HepG2 (cell line): ENCODE measurements around the gene PDE4C. TPM values are rescaled to one million over a fixed set of nuclear protein-coding genes. Genes with fewer than 3 reads are reported as not detected.

Experiments used
- ATAC-seq: fragments of 200-7000 bp; cut with Tn5 transposase; 3 replicates; pipeline ENCODE4 v1.9.1; 2020; ENCODE audit warnings: mild to moderate bottlenecking, moderate library complexity
- BruUV-seq: library from RNA; stranded (reverse); fragments of 400-500 nt; replicated peaks from 2 replicates; lab custom pipeline; 2021; lab: Mats Ljungman, UMichigan
- CTCF ChIA-PET: fragments of 300-600 bp; formaldehyde crosslinking; extraction: SDS; loops from one replicate; lab custom pipeline; 2021; ENCODE audit warnings: low total read pairs, inconsistent platforms, low intra/inter-chr PET ratio; lab: Yijun Ruan, JAX
- POLR2A ChIA-PET: fragments of 350-600 bp; sonication (Branson Sonifier 250); formaldehyde crosslinking; loops from one replicate; lab custom pipeline; 2020; ENCODE audit warnings: antibody characterized with exemption, inconsistent platforms; lab: Yijun Ruan, JAX
- DNase-seq: peaks from one replicate; pipeline ENCODE4 v3.0.0-alpha.2; 2015; ENCODE audit warnings: low spot score
- FAIRE-seq: peaks from 3 replicates; lab custom pipeline; 2011; peaks lifted over from hg19 to GRCh38; lab: Jason Lieb, UNC
- H2AFZ ChIP-seq: one replicate; pipeline ENCODE4 v1.6.1; 2011; ENCODE audit warnings: low read length, inconsistent platforms
- H3K27ac ChIP-seq: fragments of 300-600 bp; 3 replicates; pipeline ENCODE4 v1.8.0; 2011; ENCODE audit warnings: mixed run types, mild to moderate bottlenecking, mixed read lengths, low read length, inconsistent platforms; ENCODE audit not compliant: insufficient read depth; ENCODE audit errors: extremely low read length
- H3K27me3 ChIP-seq, 2 experiments: fragments of 200-600 bp in 1 of 2; 2 replicates in 1 of 2; 3 replicates in 1 of 2; pipeline versions ENCODE4 v1.6.0 to v1.8.0; 2011; ENCODE audit warnings: low read length in 2 of 2, mild to moderate bottlenecking in 2 of 2, moderate library complexity in 2 of 2, inconsistent platforms in 1 of 2; ENCODE audit not compliant: insufficient read depth in 2 of 2, control insufficient read depth in 1 of 2
- H3K36me3 ChIP-seq, 2 experiments: fragments of 200-600 bp in 1 of 2; replicated peaks in 1 of 2; 2 replicates in 1 of 2; 3 replicates in 1 of 2; pipeline versions ENCODE4 v1.5.1 to v1.8.0; 2011; ENCODE audit warnings: low read length in 2 of 2, inconsistent platforms in 1 of 2; ENCODE audit not compliant: insufficient read depth in 2 of 2, control insufficient read depth in 1 of 2
- H3K4me1 ChIP-seq: 2 replicates; pipeline ENCODE4 v1.5.1; 2012; ENCODE audit warnings: low read length, inconsistent platforms; ENCODE audit not compliant: insufficient read depth
- H3K4me2 ChIP-seq: 2 replicates; pipeline ENCODE4 v1.6.0; 2011; ENCODE audit warnings: low read depth, low read length, inconsistent platforms
- H3K4me3 ChIP-seq, 3 experiments: fragments of 200-600 bp in 1 of 3; sonication (generic), shearing (Covaris generic) in 1 of 3; replicated peaks in 1 of 3; 2 replicates each; pipeline ENCODE4 v1.5.1; 2011 to 2016; ENCODE audit warnings: low read length in 3 of 3, inconsistent platforms in 2 of 3, low read depth in 2 of 3, mild to moderate bottlenecking in 2 of 3, control low read depth in 1 of 3, mixed read lengths in 1 of 3; ENCODE audit not compliant: insufficient read depth in 1 of 3
- H3K79me2 ChIP-seq: one replicate; pipeline ENCODE4 v1.6.1; 2011; ENCODE audit warnings: low read length, inconsistent platforms; ENCODE audit not compliant: insufficient read depth
- H3K9ac ChIP-seq: 2 replicates; pipeline ENCODE4 v1.6.0; 2011; ENCODE audit warnings: mild to moderate bottlenecking, low read depth, low read length, inconsistent platforms; ENCODE audit not compliant: insufficient read depth
- H3K9me3 ChIP-seq: 2 replicates; pipeline ENCODE4 v1.5.1; 2012; ENCODE audit warnings: mild to moderate bottlenecking, low read length
- H4K20me1 ChIP-seq: 2 replicates; pipeline ENCODE4 v1.6.0; 2011; ENCODE audit warnings: inconsistent platforms, mild to moderate bottlenecking, low read length, moderate library complexity; ENCODE audit not compliant: insufficient read depth
- CENPX ChIP-seq: sonication (generic); formaldehyde crosslinking; IDR thresholded peaks from 2 replicates; pipeline ENCODE4 v1.9.0; 2021; ENCODE audit warnings: mild to moderate bottlenecking, missing genetic modification reagents, moderate library complexity
- ETV5 ChIP-seq: IDR thresholded peaks from 2 replicates; pipeline ENCODE4 v1.6.1; 2018; ENCODE audit warnings: missing biosample characterization, missing genetic modification reagents, inconsistent platforms, borderline replicate concordance
- KAT7 ChIP-seq: IDR thresholded peaks from 2 replicates; pipeline ENCODE4 v1.6.1; 2018; ENCODE audit warnings: borderline replicate concordance, missing compliant biosample characterization
- KDM2A ChIP-seq: sonication (generic); formaldehyde crosslinking; IDR thresholded peaks from 2 replicates; pipeline ENCODE4 v1.4.0; 2020; ENCODE audit warnings: low read depth, missing genetic modification reagents, borderline replicate concordance
- MED1 ChIP-seq: sonication (generic); formaldehyde crosslinking; IDR thresholded peaks from 2 replicates; pipeline ENCODE4 v1.4.0; 2020; ENCODE audit warnings: missing genetic modification reagents
- PRMT3 ChIP-seq: sonication (generic); formaldehyde crosslinking; IDR thresholded peaks from 2 replicates; pipeline ENCODE4 v1.8.1; 2022; ENCODE audit warnings: low read depth, mild to moderate bottlenecking, moderate library complexity, missing genetic modification reagents, borderline replicate concordance
- REL ChIP-seq: sonication (generic); formaldehyde crosslinking; conservative IDR thresholded peaks from 2 replicates; pipeline ENCODE4 v1.8.0; 2022; ENCODE audit warnings: mild to moderate bottlenecking, missing genetic modification reagents, moderate library complexity
- TCF7L2 ChIP-seq: IDR thresholded peaks from 2 replicates; pipeline ENCODE4 v1.6.1; 2011; ENCODE audit warnings: mild to moderate bottlenecking, low read depth, low read length, moderate library complexity
- ZBTB20 ChIP-seq: sonication (generic); formaldehyde crosslinking; IDR thresholded peaks from 2 replicates; pipeline ENCODE4 v1.8.1; 2023; ENCODE audit warnings: missing genetic modification reagents, low read depth, mild to moderate bottlenecking, borderline replicate concordance
- ZBTB38 ChIP-seq: sonication (generic); formaldehyde crosslinking; IDR thresholded peaks from 2 replicates; pipeline ENCODE4 v1.5.1; 2020; ENCODE audit warnings: mild to moderate bottlenecking, missing genetic modification reagents
- ZMYM3 ChIP-seq: sonication (generic); formaldehyde crosslinking; IDR thresholded peaks from 2 replicates; pipeline ENCODE4 v1.5.1; 2020; ENCODE audit warnings: mild to moderate bottlenecking, missing genetic modification reagents
- ZNF337 ChIP-seq: sonication (generic); formaldehyde crosslinking; IDR thresholded peaks from 2 replicates; pipeline ENCODE4 v1.5.1; 2020; ENCODE audit warnings: missing genetic modification reagents, low read depth, mild to moderate bottlenecking, borderline replicate concordance
- ZNF407 ChIP-seq: sonication (generic); formaldehyde crosslinking; IDR thresholded peaks from one replicate; pipeline ENCODE4 v1.5.1; 2020; ENCODE audit warnings: mild to moderate bottlenecking, missing genetic modification reagents; ENCODE audit errors: not compliant biosample characterization
- WGBS: methylation state at CpG from one replicate; pipeline ENCODE4 v1.1.6; 2017; ENCODE audit warnings: low lambda C conversion rate; 5-methylcytosine and 5-hydroxymethylcytosine counted together
- in situ Hi-C: cut with HindIII; loops from 2 replicates; pipeline ENCODE4 v1.10.0; 2017; ENCODE audit warnings: low pct_unique_long_range_greater_than_20kb; ENCODE audit not compliant: extremely low pct_ligation_motif_present
- intact Hi-C: fragments of 100-400 bp; cut with micrococcal nuclease; formaldehyde crosslinking; loops from one replicate; pipeline ENCODE4 v1.10.0; 2022; ENCODE audit not compliant: unreplicated experiment
- polyA plus RNA-seq, 8 experiments: library from polyadenylated mRNA; depleted of rRNA in 3 of 8; stranded (reverse) in 7 of 8; unstranded in 1 of 8; fragments of >200 nt; fragmentation: Illumina TruSeq in 4 of 8; extraction: Trizol in 4 of 8; gene quantifications; 2 replicates each; pipeline versions ENCODE4 v1.2.1 to v1.2.3, GENCODE V29; 2011 to 2016; ENCODE audit warnings: low read depth in 4 of 8, missing spikeins in 1 of 8, mixed read lengths in 1 of 8; ENCODE audit not compliant: insufficient read depth in 1 of 8
- total RNA-seq, 5 experiments: library from RNA; depleted of rRNA; stranded (reverse); fragments of >200 nt; fragmentation: Illumina TruSeq; extraction: Trizol; gene quantifications; 2 replicates each; pipeline ENCODE4 v1.2.3, GENCODE V29; 2016; ENCODE audit warnings: low read depth in 1 of 5
- TF ChIP-seq, protein P1 (sequence below): sonication (generic); formaldehyde crosslinking; IDR thresholded peaks from 2 replicates; pipeline ENCODE4 v1.9.0; 2021; ENCODE audit warnings: missing genetic modification reagents, mild to moderate bottlenecking, borderline replicate concordance

Gene PDE4C
- total and polyA plus RNA-seq, 2 of the 13 experiments (the other 11 are each of a cell fraction or from before 2014, with no cell fraction given), result 1.4 to 14.0 TPM

- no peaks in the 10 kb centered on the region for H3K9me3 ChIP-seq
- H3K27ac ChIP-seq, result peak overlapping the region; percentile 39
- POLR2A ChIA-PET, result interaction anchor here (0.7 to 4.0 kb wide), 6 partner anchors 11 to 182 kb away, joined by 3 to 27 read pairs (median 8); partner anchors contain the start of genes GDF15, JUND and MPV17L2
- CTCF ChIA-PET, result no interaction called here
- in situ Hi-C loops (loop anchor here (10.0 kb wide), 1 partner anchor 211 kb away; the partner anchor contains the start of gene SSBP4), intact Hi-C loops (loop anchor here (5.0 kb wide), 1 partner anchor 119 kb away; the partner anchor contains the start of gene LSM4)
- no TSS peak for BruUV-seq
- no peaks in the 10 kb centered on the region for H4K20me1 ChIP-seq
- WGBS, result 5% methylated on average over 11 of the region's 38 CpGs
- peaks cover 5 to 6% of the 10 kb centered on the region in 2 experiments; a peak in 2 of 5 replicates for H3K36me3 ChIP-seq
- H3K4me2 ChIP-seq, result peak overlapping the region; percentile 98
- H3K4me1 ChIP-seq, result peaks cover 13% of the 10 kb centered on the region
- FAIRE-seq (no peak), ATAC-seq (no peak; the same call in 1 of the 3 replicates), DNase-seq (no peak)
- no peak overlapping the region for H2AFZ ChIP-seq
- peak overlapping the region; percentile 63 for H3K9ac ChIP-seq
- H3K27me3 ChIP-seq, result no peaks in the 10 kb centered on the region
- H3K79me2 ChIP-seq, result no peaks in the 10 kb centered on the region
- H3K4me3 ChIP-seq, result peak overlapping the region; percentile 67 to 94 (median 83)
- TF ChIP-seq MED1 (CRISPR knock-in tag) (0 out of 2 replicates have a peak, but pooled peaks have one; percentile 2), TCF7L2 (no peak), KAT7 (no peak), ZBTB38 (CRISPR knock-in tag) (peak; percentile 43; the same call in 1 of the 2 replicates), ZNF407 (CRISPR knock-in tag) (no peak), REL (CRISPR knock-in tag) (no peak), KDM2A (CRISPR knock-in tag) (no peak), ZBTB20 (CRISPR knock-in tag) (peak; percentile 50; the same call in 1 of the 2 replicates), ZMYM3 (CRISPR knock-in tag) (peak; percentile 24; the same call in 1 of the 2 replicates), CENPX (CRISPR knock-in tag) (no peak), PRMT3 (CRISPR knock-in tag) (0 out of 2 replicates have a peak, but pooled peaks have one; percentile 24), ETV5 (CRISPR knock-in tag) (no peak), ZNF337 (CRISPR knock-in tag) (0 out of 2 replicates have a peak, but pooled peaks have one; percentile 1)
- TF ChIP-seq, protein P1, sequence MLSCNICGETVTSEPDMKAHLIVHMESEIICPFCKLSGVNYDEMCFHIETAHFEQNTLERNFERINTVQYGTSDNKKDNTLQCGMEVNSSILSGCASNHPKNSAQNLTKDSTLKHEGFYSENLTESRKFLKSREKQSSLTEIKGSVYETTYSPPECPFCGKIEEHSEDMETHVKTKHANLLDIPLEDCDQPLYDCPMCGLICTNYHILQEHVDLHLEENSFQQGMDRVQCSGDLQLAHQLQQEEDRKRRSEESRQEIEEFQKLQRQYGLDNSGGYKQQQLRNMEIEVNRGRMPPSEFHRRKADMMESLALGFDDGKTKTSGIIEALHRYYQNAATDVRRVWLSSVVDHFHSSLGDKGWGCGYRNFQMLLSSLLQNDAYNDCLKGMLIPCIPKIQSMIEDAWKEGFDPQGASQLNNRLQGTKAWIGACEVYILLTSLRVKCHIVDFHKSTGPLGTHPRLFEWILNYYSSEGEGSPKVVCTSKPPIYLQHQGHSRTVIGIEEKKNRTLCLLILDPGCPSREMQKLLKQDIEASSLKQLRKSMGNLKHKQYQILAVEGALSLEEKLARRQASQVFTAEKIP (CRISPR knock-in tag), result no peak
Measured at GRCh38 chr19:18203408-18203862, 22.8 kb downstream of the PDE4C start.
